ENCODE data around the gene AGPAT2.

Gene AGPAT2

DNA sequence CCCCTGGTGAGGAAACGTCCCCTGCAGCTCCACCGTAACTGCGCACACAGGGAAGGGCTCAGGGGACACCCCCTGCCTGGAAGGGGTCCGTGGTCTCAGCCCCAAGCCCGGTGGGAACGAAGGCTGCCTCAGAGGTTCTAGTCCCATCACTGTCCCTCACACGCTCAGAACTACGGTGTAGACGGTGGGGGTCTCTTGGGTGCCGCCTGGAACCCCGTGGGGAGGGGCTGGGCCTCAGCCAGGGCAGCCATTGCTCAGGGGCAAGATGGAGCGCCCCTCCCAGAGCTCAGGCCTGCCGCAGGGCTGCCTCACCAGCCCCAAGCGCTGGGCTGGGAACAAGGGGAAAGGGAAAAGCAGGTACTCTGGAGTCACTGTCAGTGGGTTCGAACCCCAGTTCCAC, 2.9 kb downstream of the AGPAT2 start:
- TF ChIP-seq, protein P1, sequence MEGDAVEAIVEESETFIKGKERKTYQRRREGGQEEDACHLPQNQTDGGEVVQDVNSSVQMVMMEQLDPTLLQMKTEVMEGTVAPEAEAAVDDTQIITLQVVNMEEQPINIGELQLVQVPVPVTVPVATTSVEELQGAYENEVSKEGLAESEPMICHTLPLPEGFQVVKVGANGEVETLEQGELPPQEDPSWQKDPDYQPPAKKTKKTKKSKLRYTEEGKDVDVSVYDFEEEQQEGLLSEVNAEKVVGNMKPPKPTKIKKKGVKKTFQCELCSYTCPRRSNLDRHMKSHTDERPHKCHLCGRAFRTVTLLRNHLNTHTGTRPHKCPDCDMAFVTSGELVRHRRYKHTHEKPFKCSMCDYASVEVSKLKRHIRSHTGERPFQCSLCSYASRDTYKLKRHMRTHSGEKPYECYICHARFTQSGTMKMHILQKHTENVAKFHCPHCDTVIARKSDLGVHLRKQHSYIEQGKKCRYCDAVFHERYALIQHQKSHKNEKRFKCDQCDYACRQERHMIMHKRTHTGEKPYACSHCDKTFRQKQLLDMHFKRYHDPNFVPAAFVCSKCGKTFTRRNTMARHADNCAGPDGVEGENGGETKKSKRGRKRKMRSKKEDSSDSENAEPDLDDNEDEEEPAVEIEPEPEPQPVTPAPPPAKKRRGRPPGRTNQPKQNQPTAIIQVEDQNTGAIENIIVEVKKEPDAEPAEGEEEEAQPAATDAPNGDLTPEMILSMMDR (IDR thresholded peaks at IDR 0.05; ENCODE audit: low read depth, low read length, missing control alignments), result no peak
- H3K4me3 ChIP-seq (replicated peaks; ENCODE audit: low read depth, low read length), result no peak overlapping the region
- no peak for DNase-seq (ENCODE audit: extremely low read depth, low read depth)

DNA sequence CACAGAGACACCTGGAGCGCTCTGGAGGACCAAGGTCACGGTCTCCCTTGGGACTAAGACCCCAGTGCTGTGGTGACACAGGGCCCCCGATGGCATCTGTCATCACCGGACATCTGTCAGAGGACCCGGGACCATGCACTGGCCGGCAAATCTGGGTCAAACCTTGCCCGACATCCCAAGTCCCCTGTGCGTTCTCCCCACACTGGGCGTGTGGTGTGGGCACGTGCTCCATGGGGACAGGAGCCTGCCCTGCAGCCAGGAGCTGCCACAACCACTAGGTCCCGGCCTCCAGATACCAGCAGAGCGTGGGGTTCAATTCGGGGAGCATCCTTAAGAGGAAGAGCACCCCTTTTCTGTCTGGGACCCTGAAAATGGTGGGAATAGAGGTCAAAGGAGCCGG, 3.5 kb downstream of the AGPAT2 start:
- TF ChIP-seq, protein P1 (IDR thresholded peaks at IDR 0.05; ENCODE audit: low read depth, low read length, missing control alignments), result no peak
- DNase-seq (ENCODE audit: extremely low read depth, low read depth), result no peak

GRCh38 chr9:136683173-136683745, 4.0 kb downstream of the AGPAT2 start:
- TF ChIP-seq, protein P1 (IDR thresholded peaks at IDR 0.05; ENCODE audit: low read depth, low read length, missing control alignments), result no peak
- H3K4me3 ChIP-seq (replicated peaks; ENCODE audit: low read depth, low read length), result no peak overlapping the region
- DNase-seq (ENCODE audit: extremely low read depth, low read depth), result no peak

More for the DNA sequence above, 3.5 kb downstream of the AGPAT2 start:
- H3K4me3 ChIP-seq (replicated peaks; ENCODE audit: low read depth, low read length), result no peak overlapping the region

- no peak for DNase-seq (ENCODE audit: extremely low read depth, low read depth)
- TF ChIP-seq, protein P1 (IDR thresholded peaks at IDR 0.05; ENCODE audit: low read depth, low read length, missing control alignments), result no peak
- no peak overlapping the region for H3K4me3 ChIP-seq (replicated peaks; ENCODE audit: low read depth, low read length)
These were observed 4.5 kb downstream of the AGPAT2 start for GRCh38 chr9:136682710-136683109.

DNA sequence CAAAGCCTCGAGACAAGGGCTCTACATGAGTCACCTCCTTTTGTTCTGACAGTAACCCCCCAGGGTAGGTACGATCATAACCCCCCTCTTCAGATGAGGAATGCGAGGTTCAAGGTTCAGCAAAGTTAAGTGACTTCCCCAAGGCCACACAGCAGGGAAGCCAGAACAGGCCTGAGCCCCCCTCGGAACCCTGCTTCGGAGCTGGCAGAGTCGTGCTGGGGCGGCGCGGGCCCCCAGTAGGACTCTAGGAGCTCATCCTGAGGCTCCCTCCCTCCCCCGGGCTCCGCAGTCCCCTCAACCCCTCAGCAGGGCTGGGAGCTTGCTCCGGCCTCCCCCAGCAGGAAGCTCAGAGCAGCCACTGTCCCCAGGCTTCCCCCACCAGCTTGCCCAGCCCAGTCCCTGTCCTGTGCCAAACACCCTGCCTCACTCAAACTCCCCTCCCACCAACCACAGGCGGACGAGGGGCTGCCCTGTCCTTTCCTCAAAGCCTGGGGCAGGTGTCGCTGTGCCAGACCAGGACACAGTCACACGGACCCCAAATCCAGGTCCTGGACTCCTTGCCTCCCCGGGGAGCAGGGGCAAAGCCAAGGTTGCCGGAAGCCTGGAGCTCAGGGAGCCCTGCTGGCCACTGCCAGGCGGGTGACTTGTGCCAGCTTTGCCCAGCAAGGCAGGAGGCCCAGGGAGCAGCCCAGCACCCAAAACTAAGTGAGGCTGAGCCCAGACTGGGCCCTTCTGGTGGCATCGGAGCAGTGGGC, 5.1 kb downstream of the AGPAT2 start:
- H3K4me3 ChIP-seq (replicated peaks; ENCODE audit: low read depth, low read length), result no peak overlapping the region
- DNase-seq (ENCODE audit: extremely low read depth, low read depth), result no peak
- TF ChIP-seq, protein P1 (IDR thresholded peaks at IDR 0.05; ENCODE audit: low read depth, low read length, missing control alignments), result no peak

- DNase-seq (ENCODE audit: extremely low read depth, low read depth), result no peak
- H3K4me3 ChIP-seq (replicated peaks; ENCODE audit: low read depth, low read length), result no peak overlapping the region
- TF ChIP-seq, protein P1 (IDR thresholded peaks at IDR 0.05; ENCODE audit: low read depth, low read length, missing control alignments), result no peak
These were observed 6.2 kb downstream of the AGPAT2 start for GRCh38 chr9:136681029-136681428.

Data from HFF-Myc (cell line).